Muscle of arm (tissue), 12 donors: ENCODE data around the gene ARMS2. TPM values are rescaled to one million over a fixed set of nuclear protein-coding genes. Genes with fewer than 3 reads are reported as not detected.

Experiments
- DNase-seq: peaks from one replicate; pipeline ENCODE4 v3.0.0-alpha.2; 2013
- polyA plus RNA-seq, 12 donors: library from polyadenylated mRNA; unstranded; fragments of 120-200 nt; gene quantifications; one replicate each; pipeline ENCODE4 v1.2.1, GENCODE V29; 2013; ENCODE audit not compliant: insufficient read length in 12 of 12

ARMS2 gene
- polyA plus RNA-seq, 12 donors, result 0.21 to 0.23 TPM; not detected in 10

DNA sequence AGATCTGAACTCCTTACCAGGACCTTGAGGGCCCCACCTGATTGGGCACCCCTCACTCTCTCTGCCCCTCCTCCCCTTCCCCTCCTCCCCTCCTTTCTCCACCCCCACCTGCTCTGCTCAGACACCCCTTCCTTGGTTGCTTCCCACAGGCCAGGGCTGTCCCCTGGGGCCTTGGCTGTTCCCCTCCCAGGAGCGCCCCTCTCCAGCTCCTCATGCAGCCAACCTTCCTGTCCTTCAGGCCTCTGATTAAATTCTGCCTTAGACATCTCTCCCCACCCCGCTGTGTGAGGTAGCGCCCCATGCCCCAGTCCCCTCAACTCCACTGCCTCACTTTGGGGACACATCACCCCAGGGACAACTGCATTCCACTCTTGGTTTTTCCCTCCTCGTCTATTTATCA is 39.3 kb downstream of the ARMS2 start:
- DNase-seq, result no peak

DNA sequence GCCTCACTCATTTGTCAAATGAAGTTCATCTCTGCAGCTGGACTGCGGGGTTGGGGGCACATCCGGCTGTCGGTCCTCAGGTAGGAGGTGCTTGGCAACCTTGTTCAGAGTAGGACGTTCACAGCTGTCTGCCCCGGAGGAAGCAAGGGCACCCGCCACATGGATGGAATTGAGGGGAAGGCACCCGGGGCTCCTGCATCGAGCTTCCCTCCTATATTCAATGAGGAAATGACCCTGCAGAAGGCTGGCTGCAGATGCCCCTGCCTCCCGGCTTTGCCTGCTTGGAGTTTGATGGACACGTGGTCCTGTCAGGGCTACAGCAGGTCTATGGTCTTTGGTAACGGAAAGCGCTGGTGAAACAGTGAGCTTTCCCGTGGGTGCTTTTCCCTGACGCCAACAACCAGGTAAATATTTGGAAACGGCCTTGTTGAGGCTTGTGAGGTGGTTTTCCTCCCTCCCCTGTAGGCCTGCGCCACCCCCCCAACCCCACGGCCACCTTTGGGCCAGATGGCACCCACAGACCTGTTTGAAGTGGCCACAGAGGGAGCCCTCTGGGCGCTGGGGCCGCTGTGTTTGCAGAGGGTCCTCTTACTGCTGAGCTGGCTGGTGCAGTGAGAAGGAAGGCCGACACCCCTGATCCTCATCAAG is 39.8 kb downstream of the ARMS2 start:
- DNase-seq, result no peak

DNA sequence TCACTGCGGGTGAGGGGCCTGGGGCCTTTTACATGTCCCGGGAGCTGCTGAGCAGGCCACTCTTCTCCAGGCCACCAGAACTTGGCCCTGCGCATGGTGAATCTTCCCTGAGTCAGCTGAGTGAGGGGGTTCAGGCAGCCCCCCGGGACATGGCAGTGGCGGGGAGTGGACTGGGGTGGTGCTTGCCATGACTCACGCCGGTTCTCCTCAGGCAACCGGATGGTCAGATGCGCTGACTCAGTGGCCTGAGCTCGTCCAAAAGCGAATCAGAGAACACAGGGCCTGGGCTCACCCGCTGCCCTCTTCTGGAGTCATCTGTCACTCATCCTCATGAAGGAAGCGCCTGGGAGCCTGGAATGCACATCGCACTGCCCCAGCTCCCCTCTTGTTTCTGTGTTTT is 40.4 kb downstream of the ARMS2 start:
- DNase-seq, result no peak

GRCh38 chr10:122495406-122496340 is 41.2 kb downstream of the ARMS2 start:
- no peak for DNase-seq

- DNase-seq, result no peak
These were observed 42.8 kb downstream of the ARMS2 start for GRCh38 chr10:122497241-122497640.

GRCh38 chr10:122498521-122498920 is 44.1 kb downstream of the ARMS2 start:
- no peak for DNase-seq

GRCh38 chr10:122499012-122499411 is 44.6 kb downstream of the ARMS2 start:
- no peak for DNase-seq

DNA sequence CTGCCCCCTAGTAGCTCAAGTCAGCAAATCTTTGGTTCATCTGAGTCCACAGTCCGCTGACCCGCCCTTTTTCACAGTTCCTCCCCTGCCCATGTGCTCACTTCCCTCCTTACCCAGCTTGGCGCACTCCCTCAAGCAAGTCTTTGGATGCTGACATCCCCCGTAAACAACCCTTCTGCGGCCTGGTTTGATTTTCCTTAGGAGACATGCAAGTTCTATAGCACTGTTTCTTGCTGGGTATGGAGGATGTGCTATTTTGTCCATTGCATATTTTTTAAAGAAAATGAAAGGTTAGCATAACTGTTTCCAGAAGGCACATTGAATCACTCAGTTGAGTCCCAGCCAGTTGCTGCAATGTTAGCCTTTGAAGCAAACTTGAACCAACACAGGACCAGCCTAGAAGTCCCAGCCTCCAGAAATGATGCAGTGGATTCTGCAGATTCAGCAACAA is 45.1 kb downstream of the ARMS2 start:
- DNase-seq, result no peak

DNA sequence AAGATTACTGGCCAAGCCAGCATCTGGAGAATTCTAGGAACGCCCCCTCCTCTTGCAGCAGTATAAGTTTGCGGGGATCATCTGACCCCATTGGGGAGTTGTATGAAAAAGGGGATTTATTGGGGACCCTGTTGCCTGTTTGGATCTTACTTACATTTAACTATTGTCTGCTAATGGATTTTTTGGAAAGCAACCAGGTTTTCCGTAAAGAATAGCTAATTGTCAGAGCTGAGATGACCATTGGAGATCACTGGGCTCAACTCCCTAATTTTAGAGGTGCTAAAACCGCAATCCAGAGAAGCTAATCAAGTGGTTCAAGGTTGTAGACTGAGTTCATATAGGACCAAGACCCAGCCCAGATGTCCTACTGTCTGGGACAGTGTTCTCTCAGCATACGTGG is 45.7 kb downstream of the ARMS2 start:
- no peak for DNase-seq

GRCh38 chr10:122500726-122501125 is 46.3 kb downstream of the ARMS2 start:
- no peak for DNase-seq

GRCh38 chr10:122503012-122503411 is 48.6 kb downstream of the ARMS2 start:
- DNase-seq, result no peak

GRCh38 chr10:122503886-122504609 is 49.6 kb downstream of the ARMS2 start:
- peak; percentile 54 for DNase-seq

DNA sequence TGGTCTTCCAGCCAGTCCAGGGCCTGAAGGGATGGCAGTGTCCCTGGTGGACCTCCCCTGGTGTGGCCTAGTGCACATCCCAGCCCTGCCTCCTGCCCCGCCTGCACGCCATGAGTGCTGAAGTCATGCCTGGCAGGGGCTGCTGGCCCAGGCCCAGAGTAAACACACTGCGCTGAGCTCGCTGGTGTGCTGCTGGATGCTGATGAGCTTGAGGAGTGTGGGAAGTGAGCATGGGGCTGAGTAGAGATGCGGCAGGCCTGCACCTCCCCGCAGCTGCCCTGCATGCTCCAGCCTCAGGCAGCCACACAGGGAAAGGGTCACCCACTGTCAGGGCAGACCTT is 50.1 kb downstream of the ARMS2 start:
- DNase-seq, result peak; percentile 91

DNA sequence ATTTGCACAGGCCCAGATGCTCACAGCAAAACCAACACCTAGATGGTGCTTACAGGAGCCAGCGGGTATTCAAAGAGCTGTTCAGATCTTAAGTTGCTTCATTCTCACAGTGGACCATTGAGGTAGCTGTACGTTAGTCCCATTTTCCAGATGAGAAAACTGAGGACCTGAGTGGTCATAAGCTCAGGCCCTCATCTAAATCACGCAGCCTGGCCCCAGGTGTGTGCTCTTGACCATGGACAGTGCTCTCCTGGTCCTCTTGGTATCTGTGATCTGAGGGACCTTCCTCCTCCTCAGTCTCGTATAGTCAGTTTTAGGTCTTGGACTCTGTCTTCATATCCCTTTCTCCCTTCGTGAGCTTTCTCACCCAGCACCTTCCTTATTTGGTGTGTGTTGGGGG is 50.6 kb downstream of the ARMS2 start:
- no peak for DNase-seq

DNA sequence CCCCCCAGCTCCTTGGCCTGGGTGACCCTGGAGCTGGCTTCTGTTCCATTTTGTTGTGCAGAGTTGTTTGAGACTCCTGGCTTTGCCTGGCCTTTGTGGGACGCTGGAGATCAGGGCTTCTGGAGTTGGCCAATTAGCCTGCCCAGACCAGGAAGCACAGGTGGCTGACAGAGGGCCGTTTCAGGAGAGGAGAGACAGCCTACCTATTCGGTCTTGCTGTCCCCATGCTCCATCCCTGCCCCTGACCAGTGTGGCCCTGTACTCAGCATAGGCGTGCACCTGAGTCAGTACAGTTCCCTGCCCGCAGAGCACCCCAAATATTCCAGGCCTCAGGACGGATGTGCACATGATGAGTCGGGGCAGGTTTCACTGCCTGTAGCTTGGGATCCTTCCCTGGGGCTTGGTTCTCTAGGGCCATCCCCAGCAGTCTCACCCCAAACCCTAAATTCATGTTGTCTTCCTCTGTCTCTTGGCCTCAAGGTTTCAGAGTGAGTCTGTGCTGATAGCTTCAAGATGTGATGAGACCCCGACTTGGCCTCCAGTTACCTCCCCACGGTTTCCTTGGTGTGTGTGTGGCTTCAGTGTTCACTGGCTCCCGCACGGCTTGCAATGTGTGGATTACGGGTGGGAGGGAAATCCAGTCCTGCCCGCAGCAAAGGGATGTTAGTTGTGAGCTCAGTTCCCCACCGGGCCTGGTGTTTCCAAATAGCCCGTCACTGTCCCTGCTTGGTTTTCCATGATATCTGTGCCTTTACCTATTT is 51.6 kb downstream of the ARMS2 start:
- no peak for DNase-seq

Other genes with a start within 250 kb of the ARMS2 start
- gene BTBD16, start 183.4 kb upstream of the ARMS2 start, polyA plus RNA-seq, result under 1 TPM in 6 of 12 donors, not detected in 6; 0.09 to 0.90 (median 0.25) TPM
- gene PLEKHA1, start 79.9 kb upstream of the ARMS2 start, polyA plus RNA-seq, result 10 to 100 TPM in 11 of 12 donors, not detected in 1; 31.0 to 48.4 (median 36.6) TPM
- 100 to 1,000 TPM in 6 of 12 donors, 10 to 100 TPM in 5, not detected in 1; 44.0 to 213 (median 104) TPM for gene HTRA1, start 6.9 kb downstream of the ARMS2 start, polyA plus RNA-seq
- gene DMBT1, start 106.1 kb downstream of the ARMS2 start, polyA plus RNA-seq, result 1 to 10 TPM in 1 of 12 donors, under 1 TPM in 1, not detected in 10; 0.01 to 1.6 TPM
- gene C10orf120, start 245.2 kb downstream of the ARMS2 start, polyA plus RNA-seq, result not detected